ENCODE results near the gene TMPRSS12. TPM values are rescaled to one million over a fixed set of nuclear protein-coding genes. Genes with fewer than 3 reads are reported as not detected.
"Not testable (repeated sequence)": the region's sequence is repeated elsewhere in the genome, so short reads cannot be mapped to it uniquely, and the experiment has no call there.

Gene TMPRSS12
- total RNA-seq, 1 experiment from 2014 or later = not detected

- DNase-seq (ENCODE audit: low spot score) = not testable (repeated sequence)
These were observed 13.0 kb downstream of the TMPRSS12 start for GRCh38 chr12:50855679-50856078.

GRCh38 chr12:50859621-50860310 lies 17.0 kb downstream of the TMPRSS12 start:
- no peak for DNase-seq (ENCODE audit: low spot score)

GRCh38 chr12:50862316-50862715 lies 19.6 kb downstream of the TMPRSS12 start:
- DNase-seq (ENCODE audit: low spot score) = peak; percentile 62

GRCh38 chr12:50865266-50865665 lies 22.5 kb downstream of the TMPRSS12 start:
- no peak for DNase-seq (ENCODE audit: low spot score)

GRCh38 chr12:50868881-50869280 lies 26.2 kb downstream of the TMPRSS12 start:
- not testable (repeated sequence) for DNase-seq (ENCODE audit: low spot score)

GRCh38 chr12:50882563-50882962 lies 39.8 kb downstream of the TMPRSS12 start:
- no peak for DNase-seq (ENCODE audit: low spot score)

- DNase-seq (ENCODE audit: low spot score) = no peak
These were observed 44.5 kb downstream of the TMPRSS12 start for GRCh38 chr12:50887191-50887590.

GRCh38 chr12:50888666-50889065 lies 45.9 kb downstream of the TMPRSS12 start:
- DNase-seq (ENCODE audit: low spot score) = no peak

- no peak for DNase-seq (ENCODE audit: low spot score)
These were observed 51.5 kb downstream of the TMPRSS12 start for GRCh38 chr12:50894241-50894640.

- no peak for DNase-seq (ENCODE audit: low spot score)
These were observed 59.0 kb downstream of the TMPRSS12 start for GRCh38 chr12:50901685-50902113.

- not testable (repeated sequence) for DNase-seq (ENCODE audit: low spot score)
These were observed 65.8 kb downstream of the TMPRSS12 start for GRCh38 chr12:50908479-50908878.

GRCh38 chr12:50912361-50912760 lies 69.6 kb downstream of the TMPRSS12 start:
- DNase-seq (ENCODE audit: low spot score) = not testable (repeated sequence)

- DNase-seq (ENCODE audit: low spot score) = no peak
These were observed 70.5 kb downstream of the TMPRSS12 start for GRCh38 chr12:50913224-50913623.

GRCh38 chr12:50914872-50915484 lies 72.3 kb downstream of the TMPRSS12 start:
- no peak for DNase-seq (ENCODE audit: low spot score)

GRCh38 chr12:50916292-50916691 lies 73.6 kb downstream of the TMPRSS12 start:
- no peak for DNase-seq (ENCODE audit: low spot score)

GRCh38 chr12:50918584-50919316 lies 76.0 kb downstream of the TMPRSS12 start:
- DNase-seq (ENCODE audit: low spot score) = no peak

GRCh38 chr12:50922820-50923219 lies 80.1 kb downstream of the TMPRSS12 start:
- DNase-seq (ENCODE audit: low spot score) = no peak

- no peak for DNase-seq (ENCODE audit: low spot score)
These were observed 80.8 kb downstream of the TMPRSS12 start for GRCh38 chr12:50923361-50924130.

GRCh38 chr12:50924131-50924438 lies 81.4 kb downstream of the TMPRSS12 start:
- DNase-seq (ENCODE audit: low spot score) = no peak

- peak; percentile 89 for DNase-seq (ENCODE audit: low spot score)
These were observed 82.0 kb downstream of the TMPRSS12 start for GRCh38 chr12:50924439-50925341.

- no peak for DNase-seq (ENCODE audit: low spot score)
These were observed 82.6 kb downstream of the TMPRSS12 start for GRCh38 chr12:50925342-50925651.

All from H4 (cell line).